ENCODE measurements around the gene PSMD11. TPM values are rescaled to one million over a fixed set of nuclear protein-coding genes. Genes with fewer than 3 reads are reported as not detected.
"Not testable (repeated sequence)": the region's sequence is repeated elsewhere in the genome, so short reads cannot be mapped to it uniquely, and the experiment has no call there.

Gene PSMD11
- total and polyA plus RNA-seq, 10 donors, result 28.0 to 84.8 (median 47.3) TPM

GRCh38 chr17:32446949-32447348 lies 2.6 kb downstream of the PSMD11 start:
- peaks cover 0 to 53% (median 43%) of the 10 kb centered on the region in 6 donors for H3K36me3 ChIP-seq
- H3K27me3 ChIP-seq (replicated peaks in 1 of 7), result no peaks in the 10 kb centered on the region
- TF ChIP-seq CTCF (IDR thresholded peaks at IDR 0.05 in 8 of 11, conservative IDR thresholded peaks at IDR 0.05 in 3 of 11) (no peak), POLR2A (IDR thresholded peaks at IDR 0.05) (no peak), POLR2AphosphoS5 (IDR thresholded peaks at IDR 0.05) (no peak)
- intact Hi-C loops (cut with DNase I; ENCODE audit: low total_unique reads), result no loop called here
- no peak overlapping the region for H3K27ac ChIP-seq
- no peaks in the 10 kb centered on the region for H3K9me3 ChIP-seq
- 82 to 93% (median 89%) methylated on average over 2 of the region's 2 CpGs for WGBS, 5 donors
- peaks cover 19 to 68% (median 38%) of the 10 kb centered on the region in 6 donors for H3K4me1 ChIP-seq
- no peak for DNase-seq
- no peak overlapping the region for H3K4me3 ChIP-seq

DNA sequence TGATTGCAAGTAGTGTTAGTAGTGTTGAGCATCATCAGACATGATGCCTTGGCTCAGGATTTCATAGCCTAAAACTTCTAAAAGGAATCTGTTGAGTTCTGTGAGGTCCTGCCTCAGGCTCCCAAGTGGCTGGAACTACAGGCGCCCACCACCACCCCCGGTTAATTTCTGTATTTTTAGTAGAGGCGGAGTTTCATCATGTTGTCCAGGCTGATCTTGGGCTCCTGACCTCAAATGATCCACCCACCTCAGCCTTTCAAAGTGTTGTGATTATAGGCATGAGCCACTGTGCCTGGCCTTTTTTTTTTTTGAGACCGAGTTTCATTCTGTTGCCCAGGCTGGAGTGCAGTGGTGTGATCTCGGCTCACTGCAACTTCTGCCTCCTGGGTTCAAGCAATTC lies 5.7 kb downstream of the PSMD11 start:
- WGBS, 5 donors, result 94 to 97% (median 96%) methylated on average over 5 of the region's 5 CpGs
- no peak for DNase-seq
- intact Hi-C loops (cut with DNase I; ENCODE audit: low total_unique reads), result no loop called here
- H3K27me3 ChIP-seq (replicated peaks in 1 of 7), result no peaks in the 10 kb centered on the region
- peaks cover 5 to 83% (median 69%) of the 10 kb centered on the region in 6 donors for H3K36me3 ChIP-seq
- no peak overlapping the region for H3K4me3 ChIP-seq
- TF ChIP-seq POLR2AphosphoS5 (IDR thresholded peaks at IDR 0.05) (no peak), POLR2A (IDR thresholded peaks at IDR 0.05) (no peak)
- peaks cover 19 to 67% (median 30%) of the 10 kb centered on the region in 6 donors for H3K4me1 ChIP-seq
- no peaks in the 10 kb centered on the region for H3K9me3 ChIP-seq
- no peak overlapping the region for H3K27ac ChIP-seq

DNA sequence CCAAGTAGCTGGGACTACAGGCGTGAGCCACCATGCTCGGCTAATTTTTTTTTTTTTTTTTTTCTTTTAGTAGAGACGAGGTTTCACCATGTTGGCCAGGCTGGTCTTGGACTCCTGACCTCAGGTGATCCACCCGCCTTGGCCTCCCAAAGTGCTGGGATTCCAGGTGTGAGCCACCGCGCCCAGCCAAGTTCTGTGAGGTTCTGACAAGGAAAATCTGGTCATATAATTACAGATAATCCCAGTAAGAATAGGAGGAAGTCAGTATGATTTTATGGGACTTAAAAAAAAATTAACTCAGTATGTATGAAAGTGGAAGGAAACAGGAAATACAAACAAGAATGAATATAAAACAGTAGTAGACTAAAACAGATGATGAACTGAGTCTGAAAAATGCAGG lies 6.1 kb downstream of the PSMD11 start:
- H3K27me3 ChIP-seq (replicated peaks in 1 of 7); intact Hi-C loops (cut with DNase I; ENCODE audit: low total_unique reads); DNase-seq; H3K27ac ChIP-seq; H3K9me3 ChIP-seq; H3K4me3 ChIP-seq: not testable (repeated sequence)
- Histone ChIP-seq H3K36me3 (peaks cover 5 to 87% (median 73%) of the 10 kb centered on the region in 6 donors), H3K4me1 (peaks cover 16 to 63% (median 26%) of the 10 kb centered on the region in 6 donors)
- WGBS, 5 donors, result 93 to 96% (median 95%) methylated on average over 6 of the region's 6 CpGs

- H3K27ac ChIP-seq, result no peak overlapping the region
- WGBS, 5 donors, result 72 to 97% (median 82%) methylated on average over 2 of the region's 2 CpGs
- H3K36me3 ChIP-seq, result peaks cover 5 to 100% (median 87%) of the 10 kb centered on the region in 6 donors
- DNase-seq, result no peak
- H3K4me3 ChIP-seq, result no peak overlapping the region
- no peaks in the 10 kb centered on the region for H3K9me3 ChIP-seq
- H3K4me1 ChIP-seq, result peaks cover under 1 to 48% (median 11%) of the 10 kb centered on the region in 6 donors
- TF ChIP-seq CTCF (IDR thresholded peaks at IDR 0.05 in 8 of 11, conservative IDR thresholded peaks at IDR 0.05 in 3 of 11), result no peak
- no peak for TF ChIP-seq POLR2AphosphoS5 (IDR thresholded peaks at IDR 0.05)
- TF ChIP-seq POLR2A (IDR thresholded peaks at IDR 0.05), result no peak
- intact Hi-C loops (cut with DNase I; ENCODE audit: low total_unique reads), result no loop called here
- H3K27me3 ChIP-seq (replicated peaks in 1 of 7), result no peaks in the 10 kb centered on the region
Measured at GRCh38 chr17:32451879-32452278, 7.6 kb downstream of the PSMD11 start.

GRCh38 chr17:32452281-32452680 lies 8.0 kb downstream of the PSMD11 start:
- no peak overlapping the region for H3K4me3 ChIP-seq
- intact Hi-C loops (cut with DNase I; ENCODE audit: low total_unique reads), result no loop called here
- no peak overlapping the region for H3K27ac ChIP-seq
- TF ChIP-seq CTCF (IDR thresholded peaks at IDR 0.05 in 8 of 11, conservative IDR thresholded peaks at IDR 0.05 in 3 of 11), result no peak
- H3K27me3 ChIP-seq (replicated peaks in 1 of 7), result no peaks in the 10 kb centered on the region
- no peaks in the 10 kb centered on the region for H3K9me3 ChIP-seq
- peaks cover 5 to 100% (median 87%) of the 10 kb centered on the region in 6 donors for H3K36me3 ChIP-seq
- WGBS, 5 donors, result 94 to 100% (median 98%) methylated on average over 1 of the region's 1 CpG
- H3K4me1 ChIP-seq, result peaks cover 0 to 44% (median 7%) of the 10 kb centered on the region in 6 donors
- no peak for DNase-seq

Data from spleen (tissue), 11 donors.